Motor neuron (in vitro differentiated cells): Measurements from ENCODE around the gene MMEL1. TPM values are rescaled to one million over a fixed set of nuclear protein-coding genes. Genes with fewer than 3 reads are reported as not detected.

ENCODE experiments used
- ATAC-seq, 8 experiments: fragments of 200-7000 bp; cut with Tn5 transposase; replicated peaks in 6 of 8; 2 replicates each; pipeline ENCODE4 v1.8.0; 2021; ENCODE audit warnings: mild to moderate bottlenecking in 8 of 8, moderate library complexity in 8 of 8
- H3K27ac ChIP-seq, 2 donors: fragments of 250-450 bp; sonication (Bioruptor Pico); 2 replicates each; pipeline ENCODE4 v1.9.0; 2021; ENCODE audit warnings: antibody characterized with exemption in 2 of 2, mild to moderate bottlenecking in 2 of 2, moderate library complexity in 1 of 2
- H3K4me1 ChIP-seq, 2 donors: fragments of 250-450 bp; sonication (Bioruptor Pico); replicated peaks in 1 of 2; 2 replicates each; pipeline ENCODE4 v1.6.1; 2021; ENCODE audit warnings: antibody characterized with exemption in 2 of 2, mild to moderate bottlenecking in 2 of 2, moderate library complexity in 1 of 2
- H3K4me3 ChIP-seq, 5 donors: fragments of 250-450 bp; sonication (Bioruptor Pico); 2 replicates each; pipeline ENCODE4 v1.9.0; 2021; ENCODE audit warnings: antibody characterized with exemption in 5 of 5, mild to moderate bottlenecking in 5 of 5, moderate library complexity in 4 of 5
- WGBS, 10 experiments: fragments of 450-650 bp; shearing (Covaris generic); methylation state at CpG; one replicate each; pipeline ENCODE4 v1.0.0; 2022; 5-methylcytosine and 5-hydroxymethylcytosine counted together
- in situ Hi-C, 9 experiments: fragments of 400-800 bp; cut with MboI; loops; one replicate each; pipeline ENCODE4 v1.15.0; 2021; ENCODE audit warnings: low sequenced_read_pairs in 9 of 9, low pct_unique_long_range_greater_than_20kb in 2 of 9; ENCODE audit not compliant: unreplicated experiment in 9 of 9
- total RNA-seq, 8 experiments: library from RNA; unstranded; fragments of 300-600 nt; gene quantifications; 2 replicates each; pipeline versions ENCODE4 v1.2.3 to v1.2.4, GENCODE V29; 2022

Gene MMEL1
- total RNA-seq, 8 experiments from 2014 or later, result 0.71 to 3.2 (median 1.1) TPM; not detected in 3

DNA sequence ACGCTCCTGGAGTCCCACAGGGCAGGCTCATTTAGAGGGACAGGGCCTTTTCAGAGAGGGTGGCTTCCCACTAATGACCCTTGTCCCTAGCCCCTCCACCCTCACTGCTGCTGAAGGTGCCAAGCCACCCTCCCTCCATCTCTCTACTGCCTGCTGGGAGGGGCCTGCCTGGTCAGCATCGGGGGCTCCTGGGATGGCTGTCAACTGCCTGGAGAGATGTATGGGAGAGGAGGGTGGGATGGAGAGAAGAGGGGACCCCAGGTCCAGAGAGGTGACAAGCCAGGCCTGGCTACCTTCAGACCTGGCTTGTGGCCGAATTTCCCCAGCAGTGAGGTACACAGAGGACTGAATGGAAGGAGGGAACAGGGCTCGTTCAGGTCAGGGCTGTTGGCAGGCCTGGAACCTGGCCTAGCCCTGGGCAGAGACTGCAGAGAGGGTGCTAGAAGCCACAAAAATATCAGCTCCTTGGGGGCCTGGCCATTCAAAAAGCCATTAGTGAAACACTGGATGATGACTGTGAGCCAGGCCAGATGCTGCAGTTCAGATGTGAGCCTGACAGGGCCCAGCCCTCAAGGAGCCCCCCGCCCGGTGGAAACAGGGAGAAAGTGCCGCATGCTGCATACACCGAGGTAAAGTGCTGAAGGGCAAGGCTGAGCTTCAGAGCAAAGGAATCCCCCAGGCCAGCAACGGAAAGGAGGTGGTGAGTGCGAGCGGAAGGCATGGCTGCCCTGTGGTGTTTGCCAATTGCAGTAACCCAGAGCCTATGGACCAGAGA is 20.0 kb downstream of the MMEL1 start:
- Histone ChIP-seq H3K4me1 (peaks cover 0 to 12% of the 10 kb centered on the region in 2 donors), H3K27ac (no peak overlapping the region), H3K4me3 (no peak overlapping the region)
- ATAC-seq, result no peak
- WGBS, 10 experiments, result 0 to 81% (median 50%) methylated on average over 2 to 6 of the region's 11 CpGs; no CpG with 5 or more reads in 5 of the 10 experiments
- in situ Hi-C loops, result no loop called here

DNA sequence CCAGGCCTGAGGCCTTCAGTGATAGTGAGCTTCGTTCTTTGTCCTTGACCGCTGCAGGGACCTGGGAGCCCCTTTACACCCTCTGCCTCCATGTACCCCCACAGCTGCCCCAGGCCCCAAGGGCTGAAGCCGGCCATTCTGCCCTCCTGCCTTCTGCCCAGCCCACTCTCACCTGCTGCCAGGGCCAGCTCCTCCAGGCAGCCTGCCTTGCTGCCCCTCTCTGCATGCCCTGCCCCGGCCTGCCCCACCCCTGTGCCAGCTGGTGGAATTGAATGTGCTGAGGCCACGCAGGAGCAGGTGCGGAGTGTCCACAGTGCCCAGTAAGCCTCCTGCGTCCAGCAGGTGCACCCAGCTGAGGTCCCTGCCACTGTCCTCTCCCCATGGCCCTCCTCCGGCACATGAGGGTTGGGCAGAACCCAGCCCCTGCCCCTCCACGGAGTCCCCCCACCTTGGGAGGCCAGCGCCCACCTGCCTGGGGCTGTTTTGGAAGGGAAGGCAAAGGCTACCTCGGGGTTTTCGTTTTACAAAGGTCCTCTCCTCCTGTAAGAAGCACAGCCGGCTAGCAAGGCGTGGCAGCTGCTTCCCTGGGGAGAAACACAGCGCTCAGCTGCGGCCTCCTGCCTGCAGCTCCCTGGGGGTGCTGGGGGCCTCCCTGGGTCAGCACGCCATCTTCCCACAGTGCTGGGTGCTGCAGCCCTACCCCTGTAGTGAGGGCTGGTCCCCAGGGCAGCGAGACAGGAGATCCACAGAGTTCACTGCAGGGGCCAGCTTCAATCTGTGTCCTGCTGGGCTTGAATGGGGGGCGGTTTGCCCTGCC is 21.0 kb downstream of the MMEL1 start:
- peak overlapping the region in 1 of 5 donors; percentile 9 for H3K4me3 ChIP-seq
- in situ Hi-C loops, result no loop called here
- H3K4me1 ChIP-seq, result peaks cover 0 to 12% of the 10 kb centered on the region in 2 donors
- H3K27ac ChIP-seq, result no peak overlapping the region
- ATAC-seq, result no peak
- 76 to 100% methylated on average over 2 to 9 of the region's 19 CpGs; no CpG with 5 or more reads in 8 of the 10 experiments for WGBS, 10 experiments

DNA sequence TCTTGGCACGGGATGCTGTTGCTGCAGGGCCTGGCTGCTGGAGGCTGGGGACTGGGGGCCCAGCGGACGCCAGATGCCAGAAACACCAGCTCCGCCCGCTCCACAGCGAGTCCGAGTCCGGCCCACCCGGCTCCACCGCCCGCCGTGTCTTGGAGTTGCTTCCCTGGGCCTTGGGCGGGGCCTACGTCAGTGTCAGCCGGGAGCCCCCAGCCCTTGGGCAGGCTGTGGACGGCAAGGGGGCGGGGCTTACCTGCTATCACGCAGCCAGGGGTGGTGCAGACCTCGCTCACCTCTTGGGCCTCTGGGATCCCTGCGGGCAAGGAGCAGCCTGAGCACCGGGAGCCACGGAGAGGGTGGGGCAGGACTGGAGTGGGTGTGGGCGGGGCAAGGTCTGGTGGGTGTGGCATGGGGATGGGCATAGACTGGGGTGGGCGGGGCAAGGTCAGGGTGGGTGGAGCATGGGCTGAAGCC is 21.8 kb downstream of the MMEL1 start:
- no peak overlapping the region for H3K27ac ChIP-seq
- peak; percentile 75 to 94 (median 92) for ATAC-seq
- H3K4me3 ChIP-seq, result peak overlapping the region in 3 of 5 donors; percentile 5 to 26 (median 9)
- in situ Hi-C loops, result no loop called here
- peaks cover 0 to 12% of the 10 kb centered on the region in 2 donors for H3K4me1 ChIP-seq
- WGBS, 10 experiments, result 7 to 42% (median 25%) methylated on average over 2 to 11 of the region's 24 CpGs; no CpG with 5 or more reads in 6 of the 10 experiments

DNA sequence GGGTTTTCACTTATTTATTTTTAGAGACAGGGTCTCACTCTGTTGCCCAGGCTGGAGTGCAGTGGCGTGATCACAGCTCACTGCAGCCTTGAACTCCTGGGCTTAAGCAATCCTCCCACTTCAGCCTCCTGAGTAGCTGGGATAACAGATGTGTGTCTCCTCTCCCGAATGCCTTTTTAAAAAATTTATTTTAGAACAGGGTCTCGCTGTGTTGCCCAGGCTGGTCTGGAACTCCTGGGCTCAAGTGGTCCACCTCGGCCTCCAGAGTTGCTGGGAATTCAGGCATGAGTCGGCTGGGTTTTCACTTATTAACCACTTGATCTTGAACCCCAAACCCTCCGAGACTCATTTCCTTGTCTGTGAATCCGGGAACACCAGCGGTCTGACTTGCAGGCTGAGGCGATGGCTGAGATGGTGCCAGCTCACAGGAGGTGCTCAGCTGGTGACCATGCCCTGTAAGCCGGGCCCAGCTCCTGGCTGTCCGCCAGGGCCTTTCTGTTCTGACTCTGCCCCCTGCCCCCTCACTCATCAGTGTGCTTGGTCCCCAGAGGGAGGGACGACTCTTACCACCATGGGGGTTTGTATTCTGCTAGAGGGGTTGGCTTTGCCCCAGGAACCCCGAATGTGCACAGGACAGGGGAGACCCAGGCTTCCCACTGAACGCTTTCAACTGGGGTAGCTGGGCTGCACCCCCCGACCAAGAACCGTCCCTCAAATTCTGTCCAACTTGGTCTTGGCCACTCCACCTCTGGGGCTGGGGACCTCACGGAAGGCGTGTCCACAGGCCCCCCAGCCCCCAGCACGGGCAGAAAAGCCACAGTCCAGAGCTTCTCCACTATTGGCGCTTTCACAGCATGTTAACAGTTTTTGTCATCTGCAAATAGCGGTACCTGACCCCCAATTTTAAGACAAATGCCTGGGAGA is 22.5 kb downstream of the MMEL1 start:
- in situ Hi-C loops, result no loop called here
- no peak overlapping the region for H3K27ac ChIP-seq
- H3K4me1 ChIP-seq, result peaks cover 0 to 12% of the 10 kb centered on the region in 2 donors
- WGBS, 10 experiments, result 25 to 80% (median 58%) methylated on average over 3 to 14 of the region's 21 CpGs; no CpG with 5 or more reads in 2 of the 10 experiments
- H3K4me3 ChIP-seq, result peak overlapping the region in 1 of 5 donors; percentile 26
- ATAC-seq, result peak in 2 of 8 experiments; percentile 0 to 6

DNA sequence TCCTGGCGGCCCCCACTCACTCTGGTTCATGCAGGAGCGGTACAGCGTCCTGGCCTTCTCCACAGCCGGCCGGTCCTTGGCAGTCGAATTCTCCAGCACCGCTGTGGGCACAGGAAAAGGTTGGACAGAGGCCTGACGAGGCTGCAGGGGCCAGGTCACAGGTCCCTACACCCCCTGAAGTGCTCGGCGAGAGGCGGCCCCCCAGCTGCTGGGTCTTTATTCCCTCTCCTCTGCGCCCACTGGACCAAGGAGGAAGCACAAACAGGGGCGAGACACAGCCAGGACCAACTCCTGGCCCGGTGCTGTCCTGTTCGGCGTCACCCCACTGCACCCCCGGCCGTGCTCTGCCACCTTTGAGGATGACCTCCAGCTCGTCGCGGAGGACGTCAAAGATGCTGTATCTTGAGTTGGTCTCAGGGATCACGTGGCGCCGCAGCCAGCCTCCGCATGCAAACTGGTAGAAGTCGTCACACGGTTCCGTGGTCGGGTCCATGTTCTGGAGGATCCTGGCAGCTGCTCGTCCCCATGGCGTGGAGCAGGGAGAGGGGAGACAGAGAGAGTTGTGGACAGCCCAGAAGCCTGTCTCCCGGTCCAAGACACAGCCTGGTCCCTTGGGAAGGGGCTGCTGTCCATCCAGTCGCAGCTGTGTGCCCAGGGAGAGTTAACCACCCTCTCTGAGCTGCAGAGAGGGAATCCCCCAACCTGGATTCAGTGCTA is 23.3 kb downstream of the MMEL1 start:
- in situ Hi-C loops, result no loop called here
- WGBS, 10 experiments, result 52 to 96% (median 83%) methylated on average over 2 to 15 of the region's 34 CpGs; no CpG with 5 or more reads in 5 of the 10 experiments
- Histone ChIP-seq H3K27ac (no peak overlapping the region), H3K4me1 (peaks cover 0 to 12% of the 10 kb centered on the region in 2 donors), H3K4me3 (no peak overlapping the region)
- ATAC-seq, result no peak

DNA sequence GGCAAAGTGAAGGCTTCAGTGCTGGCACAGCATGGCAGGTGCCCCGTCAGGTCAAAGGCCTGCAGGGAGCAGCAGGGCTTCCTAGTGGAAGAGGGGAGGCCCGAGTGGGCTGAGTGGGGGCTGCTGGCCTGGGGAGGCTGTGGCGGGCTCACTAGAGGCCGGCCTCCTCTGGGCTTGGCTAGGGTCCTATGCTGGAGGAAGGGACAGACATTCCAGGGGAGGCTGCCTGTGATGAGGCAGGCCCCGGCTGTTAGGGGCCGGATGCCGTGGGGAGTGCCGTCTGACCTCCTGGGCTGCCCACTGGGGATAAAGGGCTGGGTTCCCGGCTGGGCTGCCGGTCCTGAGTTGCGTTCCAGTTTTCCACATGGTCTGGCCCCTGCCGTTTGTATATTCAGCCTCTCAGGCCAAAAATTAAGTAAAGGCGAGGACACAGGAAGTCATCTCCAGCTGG is 25.1 kb downstream of the MMEL1 start:
- no peak overlapping the region for H3K4me3 ChIP-seq
- no peak overlapping the region for H3K27ac ChIP-seq
- peaks cover 0 to 12% of the 10 kb centered on the region in 2 donors for H3K4me1 ChIP-seq
- ATAC-seq, result no peak
- WGBS, 10 experiments, result 45 to 93% (median 83%) methylated on average over 1 to 8 of the region's 13 CpGs; no CpG with 5 or more reads in 5 of the 10 experiments
- in situ Hi-C loops, result no loop called here

DNA sequence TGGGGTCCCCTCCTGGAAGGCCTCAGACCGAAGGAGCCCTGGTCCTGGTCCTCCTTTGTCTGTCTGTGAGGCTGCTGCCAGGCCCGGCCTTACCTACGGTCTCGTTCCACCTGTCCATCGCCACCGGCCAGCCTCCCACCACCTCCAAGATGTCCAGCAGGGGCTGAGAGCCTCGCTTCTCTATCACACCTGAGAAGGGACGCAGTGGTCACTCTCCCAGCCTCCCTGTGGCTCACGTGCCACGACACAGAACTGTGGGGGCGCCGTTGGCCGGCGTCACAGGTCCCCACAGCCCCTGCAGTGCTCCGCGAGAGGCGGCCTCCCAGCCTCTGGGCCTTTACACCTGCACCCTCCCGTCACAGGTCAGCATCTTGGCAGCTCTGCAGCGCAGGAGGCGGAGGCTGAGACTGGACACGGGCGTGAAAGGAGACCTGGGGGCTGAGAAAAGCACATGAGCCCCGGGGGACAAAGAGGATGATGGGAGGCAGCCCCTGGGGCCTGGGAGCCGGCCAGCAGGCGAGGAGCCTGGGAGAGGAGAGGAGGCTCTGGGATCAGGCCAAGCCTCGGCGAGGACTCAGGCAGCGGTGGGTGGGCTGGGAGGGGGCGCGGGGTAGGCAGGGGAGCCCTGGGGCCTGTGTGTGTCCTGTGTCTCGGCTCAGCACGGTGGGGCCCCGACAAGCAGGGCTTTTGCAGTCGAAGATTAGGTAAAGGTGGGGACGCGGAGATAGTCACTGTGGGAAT is 25.8 kb downstream of the MMEL1 start:
- H3K4me1 ChIP-seq, result peaks cover 0 to 12% of the 10 kb centered on the region in 2 donors
- no peak overlapping the region for H3K27ac ChIP-seq
- ATAC-seq, result no peak
- no peak overlapping the region for H3K4me3 ChIP-seq
- 69 to 80% (median 76%) methylated on average over 3 to 15 of the region's 36 CpGs; no CpG with 5 or more reads in 6 of the 10 experiments for WGBS, 10 experiments
- in situ Hi-C loops, result no loop called here

DNA sequence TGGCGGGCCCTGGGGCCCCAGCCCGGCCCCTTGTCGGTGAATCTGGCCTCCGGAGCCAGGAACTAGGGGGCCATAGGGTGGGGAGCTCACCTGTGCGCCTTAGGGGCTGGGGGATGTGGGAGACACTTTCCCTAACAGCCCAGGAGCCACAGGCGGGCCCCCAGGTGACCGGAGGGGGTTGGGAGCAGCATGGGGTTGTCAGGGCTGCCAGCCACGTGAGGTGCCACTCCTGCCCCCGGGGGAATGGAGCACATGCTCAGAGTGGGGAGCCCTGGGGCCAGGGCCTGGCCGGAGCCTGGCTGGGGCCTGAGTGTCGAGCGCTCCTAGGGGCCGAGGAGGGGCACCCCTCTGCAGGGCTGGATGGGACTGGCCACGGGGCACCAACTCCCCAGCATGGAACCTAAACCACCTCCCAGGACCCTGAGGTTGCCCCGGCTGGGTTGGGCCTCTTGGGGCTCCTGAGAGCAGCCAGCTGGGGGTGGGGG is 26.4 kb downstream of the MMEL1 start:
- no peak overlapping the region for H3K27ac ChIP-seq
- WGBS, 10 experiments, result 80% methylated on average over 1 of the region's 15 CpGs; no CpG with 5 or more reads in 9 of the 10 experiments
- H3K4me3 ChIP-seq, result no peak overlapping the region
- in situ Hi-C loops, result no loop called here
- no peak for ATAC-seq
- peaks cover 0 to 6% of the 10 kb centered on the region in 2 donors for H3K4me1 ChIP-seq

DNA sequence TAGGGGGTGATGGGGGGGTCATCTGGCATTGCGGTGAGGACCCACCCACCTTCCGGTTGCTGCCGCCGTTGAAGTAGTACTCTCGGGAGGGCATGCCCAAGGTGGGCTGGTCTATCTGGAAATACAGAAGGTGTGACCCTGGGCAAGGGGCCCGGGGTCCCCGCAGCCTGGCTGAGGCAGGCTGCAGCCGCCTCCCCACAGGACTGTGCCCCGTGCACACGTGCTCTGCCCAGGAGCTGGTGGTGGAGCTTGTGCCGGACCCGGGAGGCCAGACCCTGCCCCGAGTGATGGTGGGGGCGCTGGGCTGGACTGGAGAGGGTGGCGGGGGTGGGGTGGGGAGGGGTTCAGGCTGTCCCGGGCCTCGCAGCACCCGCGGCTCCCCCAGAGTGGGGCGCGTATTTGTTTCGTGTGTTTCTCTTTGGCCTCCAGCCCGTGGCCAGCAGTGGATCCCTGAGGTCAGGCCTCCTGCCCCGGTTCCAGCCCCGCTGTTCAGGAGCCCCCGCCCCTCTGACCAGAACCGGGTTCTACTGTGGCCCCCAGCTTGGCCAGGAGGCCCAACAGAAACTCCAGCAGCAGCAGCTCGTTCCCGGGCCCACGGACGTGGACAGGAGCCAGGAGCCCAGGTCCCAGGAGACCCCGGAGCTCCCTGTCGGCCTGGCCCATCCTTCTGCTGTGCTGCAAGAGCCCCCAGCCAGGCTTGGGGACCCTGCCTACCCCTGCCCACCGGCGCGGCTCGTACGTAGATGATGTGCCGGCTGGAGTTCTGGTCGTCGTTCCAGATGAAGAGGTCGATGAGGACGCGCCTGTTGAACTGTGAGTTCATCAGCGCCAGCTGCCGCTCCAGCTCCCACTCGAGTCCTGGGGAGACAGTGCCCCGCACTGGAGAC is 27.1 kb downstream of the MMEL1 start:
- ATAC-seq, result no peak
- H3K4me1 ChIP-seq, result peaks cover 0 to 4% of the 10 kb centered on the region in 2 donors
- no peak overlapping the region for H3K27ac ChIP-seq
- WGBS, 10 experiments, result 61 to 81% (median 80%) methylated on average over 1 to 5 of the region's 48 CpGs; no CpG with 5 or more reads in 7 of the 10 experiments
- H3K4me3 ChIP-seq, result no peak overlapping the region
- in situ Hi-C loops, result no loop called here

DNA sequence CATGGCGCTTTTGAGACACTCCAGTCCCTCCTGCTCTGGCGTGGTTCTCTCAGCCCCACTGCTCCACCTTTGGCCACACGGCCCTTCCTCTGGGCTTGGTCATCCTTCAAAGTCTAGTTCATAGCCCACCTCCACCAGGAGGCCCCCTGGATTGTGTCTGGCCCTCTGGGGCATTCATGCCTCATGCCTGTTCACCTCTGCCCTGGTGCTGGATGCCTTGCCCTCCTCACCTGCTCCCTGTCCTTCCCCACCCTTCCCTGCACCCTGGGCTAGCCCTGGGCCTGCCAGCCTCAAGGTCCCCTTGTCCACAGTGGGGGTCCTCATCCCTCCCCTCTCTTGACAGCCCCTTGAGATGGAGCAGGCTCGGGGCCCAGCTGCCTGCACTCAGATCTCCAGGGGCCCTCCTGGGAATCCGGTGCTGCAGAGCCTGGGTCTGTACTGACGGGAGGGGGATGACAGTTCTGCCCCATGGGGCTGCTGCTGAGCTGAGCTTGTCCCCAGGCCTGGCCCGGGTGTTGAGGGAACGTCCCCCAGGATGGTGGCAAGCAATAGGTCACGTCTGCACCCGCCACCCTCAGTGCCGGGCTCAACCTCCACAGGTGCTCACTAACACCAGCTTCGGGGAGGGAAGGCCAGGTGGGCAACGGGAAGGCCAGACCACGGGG is 27.8 kb downstream of the MMEL1 start:
- no peak overlapping the region for H3K4me3 ChIP-seq
- ATAC-seq, result no peak
- in situ Hi-C loops, result no loop called here
- H3K4me1 ChIP-seq, result no peaks in the 10 kb centered on the region
- WGBS, 10 experiments, result 0 to 58% (median 27%) methylated on average over 1 to 4 of the region's 14 CpGs; no CpG with 5 or more reads in 5 of the 10 experiments
- no peak overlapping the region for H3K27ac ChIP-seq
